ENCODE data around the gene TUBB3. TPM values are rescaled to one million over a fixed set of nuclear protein-coding genes. Genes with fewer than 3 reads are reported as not detected.

TUBB3 gene
- total and polyA plus RNA-seq, 12 donors: 0.53 to 10.6 (median 0.96) TPM

- Histone ChIP-seq H3K4me1 (peaks cover 0 to 4% (median 0%) of the 10 kb centered on the region in 9 donors), H3K27me3 (no peaks in the 10 kb centered on the region), H3K27ac (no peak overlapping the region), H3K9me3 (no peaks in the 10 kb centered on the region), H3K36me3 (peaks cover 0 to 93% (median 51%) of the 10 kb centered on the region in 9 donors), H3K4me3 (no peak overlapping the region)
- TF ChIP-seq CTCF (IDR thresholded peaks at IDR 0.05): no peak
- intact Hi-C loops (cut with DNase I): loop anchor here in 1 of 10 donors (10.0 kb wide), 1 partner anchor 73 kb away; no protein-coding TSS in a partner anchor
- ATAC-seq: no peak
- DNase-seq: no peak
- 93 to 94% methylated on average over 6 of the region's 6 CpGs for WGBS, 2 donors
These were observed 41.8 kb upstream of the TUBB3 start for GRCh38 chr16:89881368-89881730.

GRCh38 chr16:89883346-89884040 is 39.6 kb upstream of the TUBB3 start:
- Histone ChIP-seq H3K36me3 (peaks cover 6 to 96% (median 64%) of the 10 kb centered on the region in 9 donors), H3K4me3 (no peak overlapping the region), H3K27ac (no peak overlapping the region), H3K4me1 (no peaks in the 10 kb centered on the region), H3K27me3 (no peaks in the 10 kb centered on the region), H3K9me3 (no peaks in the 10 kb centered on the region)
- intact Hi-C loops (cut with DNase I): loop anchor here in 1 of 10 donors (10.0 kb wide), 1 partner anchor 71 kb away; no protein-coding TSS in a partner anchor
- DNase-seq: no peak
- ATAC-seq: no peak
- no peak for TF ChIP-seq CTCF (IDR thresholded peaks at IDR 0.05)
- 91 to 92% methylated on average over 28 of the region's 28 CpGs for WGBS, 2 donors

GRCh38 chr16:89884041-89884421 is 39.1 kb upstream of the TUBB3 start:
- ATAC-seq (peak in 1 of 8 donors; percentile 24), DNase-seq (no peak)
- Histone ChIP-seq H3K4me1 (no peaks in the 10 kb centered on the region), H3K27me3 (no peaks in the 10 kb centered on the region), H3K9me3 (no peaks in the 10 kb centered on the region), H3K4me3 (no peak overlapping the region), H3K36me3 (peaks cover 6 to 96% (median 59%) of the 10 kb centered on the region in 9 donors), H3K27ac (no peak overlapping the region)
- 97 to 99% methylated on average over 8 of the region's 8 CpGs for WGBS, 2 donors
- TF ChIP-seq CTCF (IDR thresholded peaks at IDR 0.05): no peak
- intact Hi-C loops (cut with DNase I): loop anchor here in 1 of 10 donors (10.0 kb wide), 1 partner anchor 71 kb away; no protein-coding TSS in a partner anchor

- DNase-seq: no peak
- WGBS, 2 donors: 96% methylated on average over 14 of the region's 14 CpGs
- Histone ChIP-seq H3K36me3 (peaks cover 6 to 100% (median 71%) of the 10 kb centered on the region in 9 donors), H3K27me3 (no peaks in the 10 kb centered on the region), H3K4me3 (no peak overlapping the region), H3K9me3 (no peaks in the 10 kb centered on the region), H3K27ac (no peak overlapping the region), H3K4me1 (peaks cover 0 to 10% (median 0%) of the 10 kb centered on the region in 9 donors)
- TF ChIP-seq CTCF (IDR thresholded peaks at IDR 0.05): no peak
- intact Hi-C loops (cut with DNase I): loop anchor here in 1 of 10 donors (10.0 kb wide), 1 partner anchor 68 kb away; no protein-coding TSS in a partner anchor
- no peak for ATAC-seq
These were observed 35.9 kb upstream of the TUBB3 start for GRCh38 chr16:89887243-89887642.
